Measurements from ENCODE around the gene RAP1GDS1. TPM values are rescaled to one million over a fixed set of nuclear protein-coding genes. Genes with fewer than 3 reads are reported as not detected.

RAP1GDS1 gene
- total and polyA plus RNA-seq, 2 of the 4 experiments (the other 2 are of a cell fraction), result 29.0 to 85.1 TPM

DNA sequence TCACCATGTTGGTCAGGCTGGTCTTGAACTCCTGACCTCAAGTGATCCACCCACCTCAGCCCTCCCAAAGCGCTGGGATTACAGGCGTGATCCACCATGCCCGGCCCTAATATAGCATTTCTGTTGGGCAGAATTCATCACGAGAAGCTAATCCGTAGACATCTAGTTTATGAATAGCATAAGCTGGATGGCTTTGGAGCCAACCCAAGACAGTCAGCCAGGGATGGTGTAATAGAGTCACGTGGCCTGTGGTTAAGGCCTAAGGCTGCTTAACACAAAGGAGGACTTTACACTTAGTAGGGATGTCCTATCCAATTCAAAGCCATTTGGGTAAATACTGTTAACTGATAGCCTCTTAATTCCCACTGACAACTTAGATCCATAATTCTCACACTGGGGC lies 173.6 kb downstream of the RAP1GDS1 start:
- no peak overlapping the region for H3K23ac ChIP-seq (ENCODE audit: low read depth, low read length)
- no peak overlapping the region for H2AK5ac ChIP-seq (ENCODE audit: low read depth, low read length)
- no peaks in the 10 kb centered on the region for H3K9me3 ChIP-seq (ENCODE audit: control insufficient read depth, insufficient read depth, low read length)
- no peak overlapping the region for H2BK15ac ChIP-seq (ENCODE audit: low read depth, low read length)
- peaks cover 6 to 11% of the 10 kb centered on the region in 2 experiments for H3K79me1 ChIP-seq (ENCODE audit: low read depth in 1 of 2, low read length in 2 of 2)
- no peak overlapping the region for H3K18ac ChIP-seq (ENCODE audit: low read depth, low read length)
- H3K4me3 ChIP-seq (ENCODE audit: insufficient read depth, low read depth, low read length), result no peak overlapping the region
- ChIA-PET CTCF (no interaction called here), POLR2A (ENCODE audit: unreplicated experiment) (no interaction called here)
- peaks cover 6% of the 10 kb centered on the region for H3K4me1 ChIP-seq (ENCODE audit: control insufficient read depth, insufficient read depth, low read length)
- H3K56ac ChIP-seq (ENCODE audit: extremely low read depth, insufficient read depth, low read length), result no peak overlapping the region
- H2AK9ac ChIP-seq (replicated peaks; ENCODE audit: low read depth, low read length, poor library complexity), result no peak overlapping the region
- no peak overlapping the region for H2BK5ac ChIP-seq (ENCODE audit: low read depth, low read length, poor library complexity, severe bottlenecking)
- H4K5ac ChIP-seq (ENCODE audit: low read depth, low read length), result no peak overlapping the region
- H2BK120ac ChIP-seq (ENCODE audit: low read depth, low read length), result no peak overlapping the region
- no TSS peak for BruUV-seq (replicated peaks)
- no peaks in the 10 kb centered on the region; the same call in 1 of the 2 replicates for H3K9me1 ChIP-seq (ENCODE audit: insufficient read depth, low read length)
- no peaks in the 10 kb centered on the region for H3K27me3 ChIP-seq (ENCODE audit: control insufficient read depth, insufficient read depth, low read length)
- H3K27ac ChIP-seq (ENCODE audit: insufficient read depth, low read length), result no peak overlapping the region
- no CpG with 5 or more reads among the region's 6 CpGs for WGBS, 2 experiments (ENCODE audit: extremely low coverage in 2 of 2, insufficient read length in 1 of 2)
- H3K14ac ChIP-seq (replicated peaks; ENCODE audit: low read depth, low read length), result no peak overlapping the region
- H4K8ac ChIP-seq (ENCODE audit: low read depth in 2 of 2, low read length in 2 of 2), result peak overlapping the region in 1 of 2 experiments; percentile 13; a peak in 1 of 4 replicates
- in situ Hi-C loops (cut with MboI; ENCODE audit: low sequenced_read_pairs) (no loop called here), dilution Hi-C loops (cut with HindIII; ENCODE audit: low sequenced_read_pairs, unreplicated experiment) (no loop called here), intact Hi-C loops (cut with micrococcal nuclease) (loop anchor here (10.0 kb wide), 2 partner anchors 170 to 290 kb away; partner anchors contain the start of genes RAP1GDS1 and STPG2)
- DNase-seq (no peak), ATAC-seq (ENCODE audit: low read depth) (no peak)
- H3K4me2 ChIP-seq (ENCODE audit: low read depth, low read length), result no peak overlapping the region
- no peak overlapping the region for H3K4ac ChIP-seq (ENCODE audit: low read depth, low read length)
- no peak overlapping the region for H2BK20ac ChIP-seq (ENCODE audit: low read depth, low read length)
- no peaks in the 10 kb centered on the region; the same call in 1 of the 2 replicates for H4K20me1 ChIP-seq (ENCODE audit: insufficient read depth, low read length)
- no peak overlapping the region for H4K91ac ChIP-seq (ENCODE audit: insufficient read depth, low read depth, low read length)
- peaks cover 4% of the 10 kb centered on the region for H3K36me3 ChIP-seq (ENCODE audit: control insufficient read depth, insufficient read depth, low read length)
- H2AFZ ChIP-seq (replicated peaks; ENCODE audit: low read length, poor library complexity), result no peak overlapping the region
- TF ChIP-seq SMC3 (IDR thresholded peaks at IDR 0.05; ENCODE audit: low read depth, low read length) (no peak), MXI1 (IDR thresholded peaks at IDR 0.05; ENCODE audit: borderline replicate concordance, low read depth, low read length) (no peak), NFE2L2 (IDR thresholded peaks at IDR 0.05; ENCODE audit: low read depth, low read length) (no peak), RAD21 (IDR thresholded peaks at IDR 0.05; ENCODE audit: low read length) (no peak), MAFK (IDR thresholded peaks at IDR 0.05; ENCODE audit: low read depth, low read length) (no peak), RCOR1 (IDR thresholded peaks at IDR 0.05; ENCODE audit: insufficient replicate concordance, low read length) (no peak)
- TF ChIP-seq, protein P1, sequence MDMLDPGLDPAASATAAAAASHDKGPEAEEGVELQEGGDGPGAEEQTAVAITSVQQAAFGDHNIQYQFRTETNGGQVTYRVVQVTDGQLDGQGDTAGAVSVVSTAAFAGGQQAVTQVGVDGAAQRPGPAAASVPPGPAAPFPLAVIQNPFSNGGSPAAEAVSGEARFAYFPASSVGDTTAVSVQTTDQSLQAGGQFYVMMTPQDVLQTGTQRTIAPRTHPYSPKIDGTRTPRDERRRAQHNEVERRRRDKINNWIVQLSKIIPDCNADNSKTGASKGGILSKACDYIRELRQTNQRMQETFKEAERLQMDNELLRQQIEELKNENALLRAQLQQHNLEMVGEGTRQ (IDR thresholded peaks at IDR 0.05; ENCODE audit: low read depth, low read length), result no peak
- TF ChIP-seq, protein P2, sequence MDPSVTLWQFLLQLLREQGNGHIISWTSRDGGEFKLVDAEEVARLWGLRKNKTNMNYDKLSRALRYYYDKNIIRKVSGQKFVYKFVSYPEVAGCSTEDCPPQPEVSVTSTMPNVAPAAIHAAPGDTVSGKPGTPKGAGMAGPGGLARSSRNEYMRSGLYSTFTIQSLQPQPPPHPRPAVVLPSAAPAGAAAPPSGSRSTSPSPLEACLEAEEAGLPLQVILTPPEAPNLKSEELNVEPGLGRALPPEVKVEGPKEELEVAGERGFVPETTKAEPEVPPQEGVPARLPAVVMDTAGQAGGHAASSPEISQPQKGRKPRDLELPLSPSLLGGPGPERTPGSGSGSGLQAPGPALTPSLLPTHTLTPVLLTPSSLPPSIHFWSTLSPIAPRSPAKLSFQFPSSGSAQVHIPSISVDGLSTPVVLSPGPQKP (IDR thresholded peaks at IDR 0.05; ENCODE audit: borderline replicate concordance, low read depth, low read length), result no peak
- H3K9ac ChIP-seq (ENCODE audit: low read depth, low read length), result no peak overlapping the region

All from IMR-90 (cell line).